HG02973 (cell line): ENCODE results near the gene KDELR3.
"Not testable (repeated sequence)": the region's sequence is repeated elsewhere in the genome, so short reads cannot be mapped to it uniquely, and the experiment has no call there.

ENCODE experiments used
- ATAC-seq: cut with Tn5 transposase; IDR thresholded peaks from one replicate; pipeline ENCODE4 v1.9.1; 2021; ENCODE audit warnings: moderate library complexity; ENCODE audit not compliant: unreplicated experiment

KDELR3 gene

DNA sequence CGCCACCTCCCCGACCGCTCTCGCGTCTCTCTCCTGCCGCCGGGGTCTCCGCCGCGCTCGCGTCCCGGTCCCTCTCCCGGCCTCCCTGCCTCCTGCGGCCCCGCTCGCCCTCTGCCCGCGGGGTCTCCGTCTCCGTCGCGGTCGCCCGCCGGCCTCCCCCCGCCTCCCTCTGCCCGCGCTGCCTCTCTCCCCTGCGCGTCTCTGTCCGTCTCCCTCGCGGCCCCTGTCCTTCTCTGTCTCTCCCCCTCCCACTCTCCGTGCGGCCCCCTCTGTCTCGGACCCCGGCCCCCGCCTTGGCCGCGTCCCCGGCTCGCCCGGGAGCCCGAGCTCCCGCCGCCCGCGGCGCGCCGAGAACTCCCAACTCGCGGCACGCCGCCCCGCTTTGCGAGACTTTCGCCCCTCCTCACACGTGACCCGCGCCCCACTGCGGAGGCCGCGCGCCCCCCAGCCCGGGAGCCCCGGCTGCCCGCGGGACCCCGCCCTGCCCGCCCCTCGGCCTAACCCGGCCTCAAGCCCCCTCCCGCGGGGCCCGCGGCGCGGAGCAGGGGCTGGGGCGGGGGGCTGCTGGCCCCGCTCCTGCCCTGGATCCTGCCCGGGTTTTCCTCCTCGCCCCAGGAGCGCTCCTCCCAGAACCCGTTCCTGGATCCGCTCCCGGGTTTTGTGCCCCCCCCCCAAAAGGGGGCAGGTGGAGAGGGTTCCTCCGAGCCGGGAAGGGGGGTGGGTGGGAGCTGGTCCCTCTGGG is 12.2 kb upstream of the KDELR3 start:
- no peak for ATAC-seq

GRCh38 chr22:38456272-38456835 is 11.5 kb upstream of the KDELR3 start:
- no peak for ATAC-seq

- no peak for ATAC-seq
Observed at GRCh38 chr22:38456841-38457699, 10.8 kb upstream of the KDELR3 start.

DNA sequence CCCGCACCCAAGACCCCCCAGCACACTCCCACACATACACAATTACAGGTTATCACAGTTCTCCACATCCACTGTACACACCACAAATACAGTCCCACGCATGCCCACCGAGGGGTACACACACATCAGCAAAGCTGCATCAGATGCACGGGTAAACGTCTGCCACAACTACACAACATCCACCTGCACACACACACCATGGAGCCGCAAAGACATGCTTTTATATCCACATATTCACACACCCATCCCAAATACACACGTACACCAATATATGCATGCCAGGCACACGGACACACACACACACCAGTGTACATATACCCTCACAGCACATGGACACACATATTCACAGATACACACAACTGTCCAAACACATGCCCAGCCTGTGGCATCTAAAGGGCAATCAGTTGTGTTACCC is 7.5 kb upstream of the KDELR3 start:
- no peak for ATAC-seq

DNA sequence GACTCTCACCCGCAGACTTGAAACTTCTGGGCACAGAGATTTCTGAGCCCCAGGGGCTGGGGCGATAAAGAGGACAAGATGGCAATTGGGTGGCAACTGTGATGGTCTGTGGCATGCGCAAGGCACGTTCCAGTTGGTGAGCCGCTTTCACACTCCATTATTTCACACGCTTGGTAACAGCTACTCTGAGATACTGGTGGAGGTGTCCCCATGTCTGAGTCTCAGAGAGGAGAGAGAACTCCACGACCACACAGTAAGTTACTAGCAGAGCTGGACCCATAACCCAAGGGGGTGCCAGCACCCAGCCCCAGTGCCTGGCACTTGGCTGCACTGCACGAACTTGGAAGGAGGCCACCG is 6.9 kb upstream of the KDELR3 start:
- ATAC-seq: no peak

- ATAC-seq: no peak
Observed at GRCh38 chr22:38461414-38462081, 6.3 kb upstream of the KDELR3 start.

DNA sequence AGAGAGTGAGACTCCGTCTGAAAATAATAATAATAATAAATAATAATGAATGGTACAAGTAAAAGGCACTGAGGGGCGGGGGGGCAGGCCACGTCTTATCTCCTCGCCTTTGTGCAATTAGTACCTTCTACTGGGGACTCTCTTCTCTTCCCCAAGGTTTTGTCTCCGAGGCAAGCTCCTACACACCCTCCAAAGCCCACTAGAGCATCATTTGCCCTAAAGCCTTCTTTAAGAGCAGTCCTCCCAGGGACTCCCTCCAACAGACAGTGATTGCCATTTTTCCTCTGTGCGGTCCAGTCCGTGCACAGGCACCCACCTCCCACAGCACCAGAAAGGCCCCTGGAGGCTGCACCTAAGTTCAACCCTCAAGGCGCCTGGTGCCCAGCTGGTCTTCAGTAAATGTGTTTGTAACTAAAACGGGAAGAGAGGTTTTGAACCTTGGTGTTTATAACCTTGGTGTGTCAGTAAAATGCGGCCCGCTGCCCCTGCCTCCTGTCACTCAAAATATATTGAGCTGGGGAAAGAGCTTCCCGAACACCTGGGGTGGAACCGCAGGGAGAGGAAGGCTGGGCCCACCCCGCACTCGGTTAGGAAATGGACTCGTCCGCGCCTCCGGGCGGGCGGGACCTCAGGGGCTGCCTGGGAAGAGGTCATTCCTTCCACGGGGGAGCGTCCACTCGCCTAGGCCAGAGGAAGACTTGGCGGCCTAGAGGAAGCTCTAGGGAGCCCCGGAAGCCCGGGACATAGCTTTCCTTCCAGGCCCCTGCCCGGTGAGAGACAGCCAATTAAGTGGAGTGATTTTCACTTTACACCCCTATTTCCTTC is 4.7 kb upstream of the KDELR3 start:
- ATAC-seq: no peak

GRCh38 chr22:38464992-38465672 is 2.8 kb upstream of the KDELR3 start:
- no peak for ATAC-seq

DNA sequence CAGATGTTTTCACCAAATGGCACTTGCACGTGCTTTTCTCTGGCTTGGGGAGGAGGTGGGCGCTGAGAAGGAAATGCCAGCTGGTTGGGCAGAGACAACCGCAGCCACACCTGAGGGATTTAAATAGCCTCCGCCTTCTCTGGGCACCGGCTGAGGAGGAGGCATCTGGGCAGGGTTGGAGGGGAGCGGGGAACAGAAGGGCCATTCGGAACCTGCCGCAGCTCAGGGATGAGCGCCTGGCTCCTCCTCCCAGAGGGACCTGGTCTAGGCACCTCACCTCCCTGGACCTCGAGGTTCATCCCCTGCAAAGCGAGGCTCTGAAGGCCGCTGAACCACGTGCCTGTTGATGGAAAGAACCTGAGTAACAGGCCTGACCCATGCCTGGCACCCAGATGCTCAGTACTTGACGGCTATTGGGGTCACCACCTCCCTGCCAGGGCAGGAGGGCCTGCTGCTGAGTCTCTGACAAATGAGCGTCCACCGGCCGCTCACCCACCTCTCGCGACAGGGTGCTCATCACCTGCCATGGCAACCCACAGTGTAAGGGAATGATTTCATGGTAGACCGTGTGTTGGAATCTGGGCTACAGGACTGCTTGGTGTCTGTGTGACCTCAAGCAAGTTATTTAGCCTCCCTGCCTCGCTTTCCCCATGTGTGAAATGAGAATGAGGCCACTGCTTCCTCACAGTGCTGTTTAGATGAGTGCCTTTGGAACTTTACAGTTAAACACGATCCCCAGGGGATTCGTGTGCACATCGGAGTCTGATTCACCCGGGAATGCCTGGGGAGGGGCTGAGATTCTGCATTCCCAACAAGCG is 2.0 kb upstream of the KDELR3 start:
- ATAC-seq: no peak

GRCh38 chr22:38467438-38467903 is 425 bp upstream of the KDELR3 start:
- no peak for ATAC-seq

GRCh38 chr22:38468443-38469305 is 778 bp downstream of the KDELR3 start:
- no peak for ATAC-seq

- ATAC-seq: no peak
Observed at GRCh38 chr22:38469306-38469781, 1.4 kb downstream of the KDELR3 start.

DNA sequence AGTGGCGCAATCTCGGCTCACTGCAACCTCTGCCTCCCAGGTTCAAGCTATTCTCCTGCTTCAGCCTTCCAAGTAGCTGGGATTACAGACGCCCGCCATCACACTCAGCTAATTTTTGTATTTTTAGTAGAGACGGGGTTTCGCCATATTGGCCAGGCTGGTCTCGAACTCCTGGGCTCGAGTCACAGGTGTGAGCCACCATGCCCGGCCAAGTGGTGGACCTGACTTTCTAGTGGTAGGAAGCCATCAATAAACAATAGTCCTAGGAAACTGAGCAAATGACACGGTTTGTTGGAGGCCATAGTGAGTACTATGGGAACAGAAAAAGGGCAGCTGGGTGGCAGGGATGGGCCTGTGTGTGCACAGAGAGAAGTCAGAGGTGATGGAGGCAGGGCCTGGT is 2.3 kb downstream of the KDELR3 start:
- ATAC-seq: not testable (repeated sequence)

DNA sequence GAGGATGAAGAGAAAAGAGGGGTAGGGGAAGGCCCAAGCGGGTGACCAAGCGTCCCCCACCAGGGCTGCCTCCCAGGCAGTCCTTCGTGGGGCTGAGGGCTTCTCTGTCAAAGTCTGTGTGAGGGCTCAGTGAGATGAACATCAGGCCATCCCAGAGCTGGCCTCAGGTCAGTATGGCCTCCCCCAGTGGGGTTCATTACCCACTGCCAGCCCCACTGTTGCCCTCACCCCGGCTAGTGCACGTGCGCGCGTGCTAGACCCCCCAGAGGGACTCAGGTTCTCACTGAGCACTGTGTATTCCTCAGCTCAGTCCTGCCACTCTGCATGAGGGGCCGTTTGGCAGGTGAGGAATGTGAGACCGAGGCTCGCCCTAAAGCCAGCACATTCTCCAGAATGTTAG is 3.3 kb downstream of the KDELR3 start:
- no peak for ATAC-seq

DNA sequence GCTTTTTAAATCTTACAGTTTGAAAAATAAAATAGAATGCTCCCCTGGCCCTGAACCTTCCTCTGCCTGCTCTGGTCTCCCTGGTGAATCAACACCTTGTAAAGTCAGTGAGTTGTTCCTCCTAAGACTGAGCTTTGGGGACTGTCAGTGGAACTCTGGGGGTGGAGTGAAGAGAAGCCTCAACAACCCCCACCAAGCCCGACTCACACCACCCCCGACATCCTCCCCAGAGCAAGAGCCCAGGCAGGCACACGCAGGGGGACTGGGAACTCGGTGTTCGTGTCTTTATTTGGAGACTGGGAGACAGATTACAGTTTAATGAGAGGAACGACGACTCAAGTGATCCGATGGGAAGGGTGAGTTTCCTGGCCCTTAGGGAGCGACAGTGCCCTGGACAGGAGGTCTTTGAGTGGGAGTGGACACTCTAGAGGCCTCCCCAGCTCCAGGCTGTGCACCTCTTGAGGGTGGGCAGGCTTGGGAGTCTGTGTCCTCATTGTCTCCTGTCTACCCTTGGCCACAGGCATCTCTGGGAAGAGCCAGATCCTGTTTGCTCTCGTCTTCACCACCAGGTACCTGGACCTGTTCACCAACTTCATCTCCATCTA is 6.2 kb downstream of the KDELR3 start:
- no peak for ATAC-seq

DNA sequence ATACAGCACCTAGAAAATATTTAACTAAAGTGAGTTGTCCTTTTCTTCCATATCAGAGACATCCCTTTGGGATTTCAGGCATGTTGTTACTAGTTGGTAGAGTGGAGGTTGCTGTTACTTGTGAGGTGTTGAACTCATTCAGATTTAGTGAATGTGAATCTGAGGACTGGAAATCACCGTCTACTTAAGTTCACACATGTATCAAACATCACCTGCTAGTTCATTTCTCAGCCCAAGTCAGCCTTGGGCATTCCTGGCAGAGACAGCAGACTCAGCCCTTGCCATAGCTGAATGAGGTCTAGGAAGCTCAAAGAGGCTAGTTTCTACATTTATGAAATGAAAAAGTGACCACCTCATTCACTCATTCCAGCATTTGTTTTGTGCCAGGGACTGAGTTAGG is 9.7 kb downstream of the KDELR3 start:
- ATAC-seq: no peak

DNA sequence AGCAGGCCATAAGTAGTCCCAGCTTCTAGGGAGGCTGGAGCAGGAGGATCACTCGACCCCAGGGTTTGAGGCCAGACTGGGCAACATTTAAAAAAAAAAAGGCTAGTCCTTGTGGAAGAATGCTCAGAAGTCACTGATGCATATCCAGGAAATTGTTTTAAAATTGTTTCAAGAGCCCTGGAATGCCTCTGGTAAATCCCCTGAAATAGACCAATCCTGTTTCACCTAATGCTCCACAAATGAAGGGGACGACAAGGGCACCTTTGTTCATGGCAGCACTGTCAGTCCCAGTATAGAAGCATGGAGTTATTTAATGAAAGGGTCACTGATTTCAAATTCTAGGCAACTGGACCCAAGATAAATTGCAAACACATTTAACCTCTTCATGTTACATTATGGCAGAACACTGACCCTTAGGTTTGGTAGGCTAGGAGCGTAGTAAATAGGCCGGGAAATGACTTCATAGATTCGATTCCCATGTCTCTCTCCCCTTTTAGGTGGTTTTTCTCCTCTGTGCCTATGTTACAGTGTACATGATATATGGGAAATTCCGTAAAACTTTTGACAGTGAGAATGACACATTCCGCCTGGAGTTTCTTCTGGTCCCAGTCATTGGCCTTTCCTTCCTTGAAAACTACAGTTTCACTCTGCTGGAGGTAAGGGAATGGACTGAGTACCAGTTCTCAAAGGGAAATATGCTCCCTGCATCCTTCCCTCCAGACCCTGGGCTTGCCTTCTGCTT is 11.4 kb downstream of the KDELR3 start:
- no peak for ATAC-seq
